MCF 10A (cell line): Measurements from ENCODE around the gene PRX. TPM values are rescaled to one million over a fixed set of nuclear protein-coding genes. Genes with fewer than 3 reads are reported as not detected.

Source experiments
- BruUV-seq: library from RNA; stranded (reverse); fragments of 400-500 nt; replicated peaks from 2 replicates; lab custom pipeline; 2021; lab: Mats Ljungman, UMichigan
- CTCF ChIA-PET: fragments of 300-600 bp; sonication (Branson Sonifier 250); formaldehyde crosslinking; extraction: SDS; loops from one replicate; lab custom pipeline; 2021; ENCODE audit warnings: antibody characterized with exemption, inconsistent platforms; lab: Yijun Ruan, JAX
- POLR2A ChIA-PET: fragments of 300-600, 350-650 bp; sonication (Branson Sonifier 250); formaldehyde crosslinking; extraction: SDS; loops from one replicate; lab custom pipeline; 2020; ENCODE audit warnings: antibody characterized with exemption, inconsistent platforms; lab: Yijun Ruan, JAX
- DNase-seq: peaks from one replicate; pipeline ENCODE4 v3.0.0-alpha.2; 2018; ENCODE audit not compliant: unreplicated experiment
- H3K27ac Mint-ChIP-seq: one replicate; pipeline ENCODE4 v1.8.0; 2022; ENCODE audit warnings: mild to moderate bottlenecking, low read depth, mixed read lengths; ENCODE audit not compliant: unreplicated experiment
- H3K27me3 Mint-ChIP-seq: one replicate; pipeline ENCODE4 v1.8.0; 2022; ENCODE audit warnings: mixed read lengths; ENCODE audit not compliant: insufficient read depth, unreplicated experiment
- H3K36me3 Mint-ChIP-seq: one replicate; pipeline ENCODE4 v1.8.0; 2022; ENCODE audit warnings: mild to moderate bottlenecking, moderate library complexity, mixed read lengths; ENCODE audit not compliant: insufficient read depth, unreplicated experiment
- H3K4me1 Mint-ChIP-seq: one replicate; pipeline ENCODE4 v1.8.0; 2022; ENCODE audit warnings: mixed read lengths; ENCODE audit not compliant: insufficient read depth, unreplicated experiment
- H3K4me3 Mint-ChIP-seq: one replicate; pipeline ENCODE4 v1.8.0; 2022; ENCODE audit warnings: mild to moderate bottlenecking, moderate library complexity, mixed read lengths; ENCODE audit not compliant: unreplicated experiment
- H3K9me3 Mint-ChIP-seq: one replicate; pipeline ENCODE4 v1.8.0; 2022; ENCODE audit warnings: mixed read lengths; ENCODE audit not compliant: unreplicated experiment
- CTCF ChIP-seq: fragments of 200-600 bp; IDR thresholded peaks from one replicate; pipeline ENCODE4 v1.8.0; 2022; ENCODE audit warnings: antibody characterized with exemption, mild to moderate bottlenecking; ENCODE audit not compliant: unreplicated experiment
- intact Hi-C: fragments of 100-400 bp; cut with micrococcal nuclease; formaldehyde crosslinking; loops from 2 replicates; pipeline ENCODE4 v1.14.1; 2022
- total RNA-seq: library from RNA; stranded (reverse); gene quantifications from 2 replicates; pipeline ENCODE4 v1.2.3, GENCODE V29; 2022

The PRX gene
- total RNA-seq, 1 experiment from 2014 or later, result 2.4 TPM

DNA sequence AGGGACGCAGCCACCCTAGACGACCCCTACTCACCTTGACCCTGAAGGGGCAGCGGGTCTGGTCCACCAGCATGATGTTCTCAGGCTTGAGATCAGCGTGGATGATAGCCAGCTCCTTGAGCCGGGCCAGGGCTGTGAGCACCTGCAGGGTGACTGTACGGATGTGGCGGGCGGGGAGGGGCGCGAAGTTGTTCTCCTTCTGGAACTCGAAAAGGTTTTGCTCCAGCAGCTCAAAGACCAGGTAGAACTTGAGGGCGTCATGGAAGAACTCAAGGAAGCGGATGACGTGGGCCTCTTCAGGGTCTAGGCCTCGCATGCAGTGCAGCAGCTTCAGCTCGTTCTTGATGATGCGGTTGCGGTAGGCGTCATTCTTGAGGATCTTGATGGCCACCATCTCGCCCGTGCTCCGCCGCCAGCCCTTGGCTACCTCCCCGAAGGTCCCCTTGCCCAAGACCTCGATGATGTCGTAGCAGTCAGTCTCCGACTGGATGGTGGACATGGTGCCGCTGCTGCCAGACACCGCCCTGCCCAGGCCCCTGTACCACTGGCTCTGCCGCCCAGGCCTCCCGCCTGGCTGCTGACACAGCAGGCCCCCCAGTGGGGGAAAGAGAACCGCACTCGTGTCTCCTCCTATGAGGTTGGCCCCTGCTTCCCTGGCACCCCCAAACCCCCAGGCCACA lies 23.6 kb downstream of the PRX start:
- no peak overlapping the region for H3K4me3 Mint-ChIP-seq
- POLR2A ChIA-PET, result no interaction called here
- CTCF ChIA-PET, result interaction anchor here (0.7 kb wide), 2 partner anchors 84 to 754 kb away, joined by 3 to 4 read pairs; no protein-coding TSS in a partner anchor

DNA sequence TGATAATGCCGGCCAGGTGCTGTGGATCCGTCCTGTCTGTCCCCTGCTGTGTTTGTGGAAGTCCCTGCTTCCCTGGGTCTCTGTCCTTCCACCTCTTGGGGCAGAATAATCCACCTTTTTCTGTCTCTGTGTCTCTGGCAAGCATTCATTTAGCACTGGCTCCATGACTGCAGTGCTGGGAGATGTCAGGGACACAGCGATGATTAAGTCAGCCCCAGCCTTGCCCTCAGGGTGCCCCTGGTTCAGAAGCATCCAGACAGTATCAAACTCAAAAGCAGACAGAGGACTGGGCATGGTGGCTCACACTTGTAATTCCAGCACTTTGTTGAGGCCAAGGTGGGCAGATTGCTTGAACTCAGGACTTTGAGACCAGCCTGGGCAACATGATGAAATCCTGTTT lies 24.7 kb downstream of the PRX start:
- TF ChIP-seq CTCF, result no peak
- intact Hi-C loops, result no loop called here
- H3K9me3 Mint-ChIP-seq, result no peaks in the 10 kb centered on the region
- POLR2A ChIA-PET, result no interaction called here
- no peak overlapping the region for H3K27ac Mint-ChIP-seq
- CTCF ChIA-PET, result interaction anchor here (0.7 kb wide), 1 partner anchor 755 kb away, joined by 3 read pairs; no protein-coding TSS in a partner anchor
- no peaks in the 10 kb centered on the region for H3K4me1 Mint-ChIP-seq
- no TSS peak for BruUV-seq
- H3K4me3 Mint-ChIP-seq, result no peak overlapping the region
- peaks cover 25% of the 10 kb centered on the region for H3K27me3 Mint-ChIP-seq
- peaks cover 5% of the 10 kb centered on the region for H3K36me3 Mint-ChIP-seq
- no peak for DNase-seq

More for the DNA sequence above, 23.6 kb downstream of the PRX start:
- Mint-ChIP-seq H3K9me3 (no peaks in the 10 kb centered on the region), H3K4me1 (no peaks in the 10 kb centered on the region), H3K36me3 (peaks cover 5% of the 10 kb centered on the region), H3K27ac (no peak overlapping the region), H3K27me3 (peaks cover 23% of the 10 kb centered on the region)
- intact Hi-C loops, result no loop called here
- DNase-seq, result no peak
- BruUV-seq, result no TSS peak
- no peak for TF ChIP-seq CTCF

GRCh38 chr19:40387155-40387554 lies 26.0 kb downstream of the PRX start:
- ChIA-PET POLR2A (interaction anchor here (1.3 kb wide), 1 partner anchor 16 kb away, joined by 5 read pairs; no protein-coding TSS in a partner anchor), CTCF (interaction anchor here (0.6 to 1.1 kb wide), 3 partner anchors 10 to 78 kb away, joined by 3 to 5 read pairs (median 3); no protein-coding TSS in a partner anchor)
- no peak overlapping the region for H3K27ac Mint-ChIP-seq
- no peaks in the 10 kb centered on the region for H3K4me1 Mint-ChIP-seq
- TF ChIP-seq CTCF, result no peak
- peaks cover 5% of the 10 kb centered on the region for H3K36me3 Mint-ChIP-seq
- no peak for DNase-seq
- no peak overlapping the region for H3K4me3 Mint-ChIP-seq
- BruUV-seq, result no TSS peak
- H3K9me3 Mint-ChIP-seq, result no peaks in the 10 kb centered on the region
- H3K27me3 Mint-ChIP-seq, result peaks cover 25% of the 10 kb centered on the region
- intact Hi-C loops, result no loop called here

GRCh38 chr19:40383668-40384248 lies 29.4 kb downstream of the PRX start:
- no peak overlapping the region for H3K27ac Mint-ChIP-seq
- no peak for DNase-seq
- H3K36me3 Mint-ChIP-seq, result peaks cover 11% of the 10 kb centered on the region
- H3K4me3 Mint-ChIP-seq, result no peak overlapping the region
- POLR2A ChIA-PET, result no interaction called here
- H3K9me3 Mint-ChIP-seq, result no peaks in the 10 kb centered on the region
- intact Hi-C loops, result no loop called here
- no peak for TF ChIP-seq CTCF
- peaks cover 25% of the 10 kb centered on the region for H3K27me3 Mint-ChIP-seq
- no peaks in the 10 kb centered on the region for H3K4me1 Mint-ChIP-seq
- no TSS peak for BruUV-seq
- CTCF ChIA-PET, result interaction anchor here (0.5 to 0.6 kb wide), 2 partner anchors 33 to 78 kb away, joined by 3 read pairs; no protein-coding TSS in a partner anchor
